ENCODE data around the gene CFAP73.

GRCh38 chr12:113099764-113100163, 49.8 kb upstream of the CFAP73 start:
- TF ChIP-seq POLR2A (IDR thresholded peaks at IDR 0.05), result no peak
- TF ChIP-seq CTCF (IDR thresholded peaks at IDR 0.05), result no peak
- TF ChIP-seq POLR2AphosphoS5 (IDR thresholded peaks at IDR 0.05), result no peak
- TF ChIP-seq EP300 (IDR thresholded peaks at IDR 0.05), result no peak

Data from sigmoid colon (tissue), 4 donors.